Measurements from ENCODE around the gene RBPJ. TPM values are rescaled to one million over a fixed set of nuclear protein-coding genes. Genes with fewer than 3 reads are reported as not detected.

RBPJ gene
- total and polyA plus RNA-seq, 2 of the 8 experiments (the other 6 are each of a cell fraction or from before 2014, with no cell fraction given), result 65.5 to 217 TPM

DNA sequence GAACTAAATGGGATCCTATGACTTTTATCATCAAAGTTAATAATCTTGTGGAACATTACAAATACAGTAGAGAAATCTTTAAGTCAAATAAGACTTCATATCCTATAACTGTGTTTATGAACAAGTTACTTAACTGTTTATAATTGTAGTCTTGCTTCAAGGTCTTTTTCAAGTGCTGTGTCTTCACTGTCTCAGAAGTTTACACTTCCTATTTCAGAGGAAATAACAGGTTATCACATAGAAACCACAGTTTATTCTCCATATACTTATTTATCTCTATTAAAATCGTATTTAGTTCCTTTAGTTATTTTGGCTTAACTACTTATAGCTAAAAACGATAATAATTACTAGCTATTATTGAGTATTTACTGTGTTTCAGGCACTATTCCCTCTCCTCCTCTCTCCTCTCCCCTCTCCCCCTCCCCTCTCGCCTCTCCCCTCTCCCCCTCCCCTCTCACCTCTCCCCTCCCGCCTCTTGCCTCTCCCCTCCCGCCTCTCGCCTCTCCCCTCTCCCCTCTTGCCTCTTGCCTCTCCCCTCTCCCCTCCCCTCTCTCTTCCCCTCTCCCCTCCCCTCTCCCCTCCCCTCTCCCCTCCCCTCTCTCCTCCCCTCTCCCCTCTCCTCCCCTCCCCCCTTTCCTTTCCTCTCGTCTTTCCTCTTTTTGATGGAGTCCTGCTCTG is 63.7 kb downstream of the RBPJ start (continued):
- TF ChIP-seq CREB1 (IDR thresholded peaks at IDR 0.05), result no peak
- TF ChIP-seq, protein P1, sequence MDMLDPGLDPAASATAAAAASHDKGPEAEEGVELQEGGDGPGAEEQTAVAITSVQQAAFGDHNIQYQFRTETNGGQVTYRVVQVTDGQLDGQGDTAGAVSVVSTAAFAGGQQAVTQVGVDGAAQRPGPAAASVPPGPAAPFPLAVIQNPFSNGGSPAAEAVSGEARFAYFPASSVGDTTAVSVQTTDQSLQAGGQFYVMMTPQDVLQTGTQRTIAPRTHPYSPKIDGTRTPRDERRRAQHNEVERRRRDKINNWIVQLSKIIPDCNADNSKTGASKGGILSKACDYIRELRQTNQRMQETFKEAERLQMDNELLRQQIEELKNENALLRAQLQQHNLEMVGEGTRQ (IDR thresholded peaks at IDR 0.05; ENCODE audit: low read length), result no peak
- no peak for TF ChIP-seq SAP30 (IDR thresholded peaks at IDR 0.05; ENCODE audit: insufficient read depth, insufficient replicate concordance, low read length)

Data from H1 (cell line).